ENCODE data around the gene FBXW4.

Gene FBXW4

GRCh38 chr10:101617102-101617823 is 77.7 kb downstream of the FBXW4 start:
- Histone ChIP-seq H3K27me3 (no peaks in the 10 kb centered on the region), H3K4me1 (peaks cover 16% of the 10 kb centered on the region; the same call in 1 of the 2 replicates), H3K9me3 (no peaks in the 10 kb centered on the region), H3K36me3 (no peaks in the 10 kb centered on the region), H3K4me3 (ENCODE audit: low read depth, low read length) (no peak overlapping the region)
- TF ChIP-seq CTCF (IDR thresholded peaks at IDR 0.05; ENCODE audit: low read depth, low read length), result peak; percentile 33; the same call in 1 of the 2 replicates
- DNase-seq, result no peak

DNA sequence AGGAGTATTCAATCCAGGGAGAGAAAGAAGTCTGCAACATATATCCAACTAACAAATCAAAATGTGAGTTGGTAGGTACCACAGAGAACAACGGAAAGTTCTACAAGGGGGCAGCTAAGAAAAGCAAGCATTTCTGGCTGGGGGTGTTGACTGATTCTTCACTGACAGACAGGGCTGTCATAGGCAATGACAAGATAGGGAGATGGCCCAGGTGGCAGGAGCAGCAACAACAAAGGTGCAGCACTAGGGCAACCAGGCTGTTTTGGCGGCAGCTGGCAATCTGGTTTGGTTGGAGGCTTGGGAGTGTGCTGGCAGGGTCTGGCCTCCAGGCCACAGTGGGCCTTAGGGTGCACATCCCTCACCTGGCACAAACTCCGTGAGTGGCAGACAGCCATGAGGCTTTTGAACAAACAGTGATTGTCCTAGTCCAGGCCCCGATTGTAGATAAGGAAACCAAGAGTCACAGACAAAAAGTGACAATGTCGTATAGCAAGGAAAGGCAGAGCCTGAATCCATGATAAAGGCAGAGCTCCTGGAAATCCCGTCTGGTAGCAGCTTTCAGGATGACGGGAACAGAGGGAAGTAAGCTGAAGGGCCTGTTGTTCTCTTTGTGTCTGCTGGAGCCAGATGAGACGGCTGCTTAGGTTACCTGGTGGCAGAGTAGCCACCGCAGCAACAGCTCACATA is 78.4 kb downstream of the FBXW4 start:
- H3K36me3 ChIP-seq, result peaks cover under 1% of the 10 kb centered on the region; the same call in 1 of the 2 replicates
- H3K27me3 ChIP-seq, result no peaks in the 10 kb centered on the region
- no peaks in the 10 kb centered on the region for H3K9me3 ChIP-seq
- H3K4me1 ChIP-seq, result peaks cover 16% of the 10 kb centered on the region; the same call in 1 of the 2 replicates
- peak; percentile 69 for DNase-seq
- no peak overlapping the region for H3K4me3 ChIP-seq (ENCODE audit: low read depth, low read length)
- no peak for TF ChIP-seq CTCF (IDR thresholded peaks at IDR 0.05; ENCODE audit: low read depth, low read length)

DNA sequence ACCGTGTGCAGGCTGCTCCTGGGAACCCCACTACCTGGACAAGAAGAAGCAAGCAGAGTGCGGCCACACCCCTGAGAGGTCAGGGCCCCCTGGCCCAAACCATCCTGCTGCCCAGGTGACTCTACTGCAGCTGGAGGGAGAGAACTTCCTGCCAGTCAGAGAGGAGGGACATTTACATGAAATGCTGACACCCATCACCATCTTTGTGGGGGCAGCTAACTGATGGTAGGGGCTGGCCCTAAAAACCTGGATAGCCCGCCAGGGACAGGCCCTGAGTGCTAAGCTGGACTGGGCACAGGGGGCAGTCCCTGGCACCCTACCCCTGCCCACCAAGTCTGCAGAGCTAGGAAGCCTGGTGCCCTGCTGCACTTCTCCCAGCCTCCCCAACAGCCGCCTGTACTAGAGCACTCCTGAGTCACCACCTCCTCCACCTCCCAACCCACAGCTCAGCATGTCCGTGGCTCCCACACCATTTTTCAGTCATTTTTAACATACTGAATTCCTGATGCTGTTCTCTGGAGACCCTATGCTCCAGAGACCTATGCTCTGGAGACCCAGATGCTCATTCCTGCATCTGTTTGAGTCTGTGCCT is 79.3 kb downstream of the FBXW4 start:
- no peaks in the 10 kb centered on the region for H3K27me3 ChIP-seq
- TF ChIP-seq CTCF (IDR thresholded peaks at IDR 0.05; ENCODE audit: low read depth, low read length), result no peak
- DNase-seq, result no peak
- H3K9me3 ChIP-seq, result no peaks in the 10 kb centered on the region
- no peak overlapping the region for H3K4me3 ChIP-seq (ENCODE audit: low read depth, low read length)
- peaks cover 16% of the 10 kb centered on the region; the same call in 1 of the 2 replicates for H3K4me1 ChIP-seq
- peaks cover 3% of the 10 kb centered on the region; the same call in 1 of the 2 replicates for H3K36me3 ChIP-seq

- Histone ChIP-seq H3K27me3 (no peaks in the 10 kb centered on the region), H3K36me3 (peaks cover 3% of the 10 kb centered on the region; the same call in 1 of the 2 replicates), H3K9me3 (no peaks in the 10 kb centered on the region), H3K4me1 (peaks cover 16% of the 10 kb centered on the region; the same call in 1 of the 2 replicates), H3K4me3 (ENCODE audit: low read depth, low read length) (no peak overlapping the region)
- DNase-seq, result no peak
- TF ChIP-seq CTCF (IDR thresholded peaks at IDR 0.05; ENCODE audit: low read depth, low read length), result no peak; the same call in 1 of the 2 replicates
Measured at GRCh38 chr10:101614663-101615524, 80.1 kb downstream of the FBXW4 start.

GRCh38 chr10:101613646-101614045 is 81.3 kb downstream of the FBXW4 start:
- TF ChIP-seq CTCF (IDR thresholded peaks at IDR 0.05; ENCODE audit: low read depth, low read length), result no peak
- no peak for DNase-seq
- no peak overlapping the region for H3K4me3 ChIP-seq (ENCODE audit: low read depth, low read length)
- no peaks in the 10 kb centered on the region for H3K9me3 ChIP-seq
- peaks cover 3% of the 10 kb centered on the region; the same call in 1 of the 2 replicates for H3K36me3 ChIP-seq
- H3K4me1 ChIP-seq, result peaks cover 16% of the 10 kb centered on the region; the same call in 1 of the 2 replicates
- no peaks in the 10 kb centered on the region for H3K27me3 ChIP-seq
